ENCODE measurements around the gene ZBTB45. TPM values are rescaled to one million over a fixed set of nuclear protein-coding genes. Genes with fewer than 3 reads are reported as not detected.

ZBTB45 gene
- total RNA-seq, 1 experiment from 2014 or later, result 19.6 TPM

DNA sequence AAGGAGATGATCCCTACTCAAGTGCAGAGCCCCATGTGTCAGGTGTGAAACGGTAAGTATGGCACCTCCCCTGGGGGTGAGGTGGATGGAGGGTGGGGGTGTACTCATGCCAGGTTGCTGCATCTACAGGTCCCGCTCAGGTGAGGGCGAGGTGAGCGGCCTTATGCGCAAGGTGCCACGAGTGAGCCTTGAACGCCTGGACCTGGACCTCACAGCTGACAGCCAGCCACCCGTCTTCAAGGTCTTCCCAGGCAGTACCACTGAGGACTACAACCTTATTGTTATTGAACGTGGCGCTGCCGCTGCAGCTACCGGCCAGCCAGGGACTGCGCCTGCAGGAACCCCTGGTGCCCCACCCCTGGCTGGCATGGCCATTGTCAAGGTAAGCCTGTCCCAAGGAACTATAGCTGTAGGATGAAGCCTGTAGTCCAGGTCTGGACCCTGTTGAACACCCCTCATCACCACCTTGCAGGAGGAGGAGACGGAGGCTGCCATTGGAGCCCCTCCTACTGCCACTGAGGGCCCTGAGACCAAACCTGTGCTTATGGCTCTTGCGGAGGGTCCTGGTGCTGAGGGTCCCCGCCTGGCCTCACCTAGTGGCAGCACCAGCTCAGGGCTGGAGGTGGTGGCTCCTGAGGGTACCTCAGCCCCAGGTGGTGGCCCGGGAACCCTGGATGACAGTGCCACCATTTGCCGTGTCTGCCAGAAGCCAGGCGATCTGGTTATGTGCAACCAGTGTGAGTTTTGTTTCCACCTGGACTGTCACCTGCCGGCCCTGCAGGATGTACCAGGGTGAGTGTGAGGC is 29.5 kb upstream of the ZBTB45 start:
- TF ChIP-seq, protein P1, sequence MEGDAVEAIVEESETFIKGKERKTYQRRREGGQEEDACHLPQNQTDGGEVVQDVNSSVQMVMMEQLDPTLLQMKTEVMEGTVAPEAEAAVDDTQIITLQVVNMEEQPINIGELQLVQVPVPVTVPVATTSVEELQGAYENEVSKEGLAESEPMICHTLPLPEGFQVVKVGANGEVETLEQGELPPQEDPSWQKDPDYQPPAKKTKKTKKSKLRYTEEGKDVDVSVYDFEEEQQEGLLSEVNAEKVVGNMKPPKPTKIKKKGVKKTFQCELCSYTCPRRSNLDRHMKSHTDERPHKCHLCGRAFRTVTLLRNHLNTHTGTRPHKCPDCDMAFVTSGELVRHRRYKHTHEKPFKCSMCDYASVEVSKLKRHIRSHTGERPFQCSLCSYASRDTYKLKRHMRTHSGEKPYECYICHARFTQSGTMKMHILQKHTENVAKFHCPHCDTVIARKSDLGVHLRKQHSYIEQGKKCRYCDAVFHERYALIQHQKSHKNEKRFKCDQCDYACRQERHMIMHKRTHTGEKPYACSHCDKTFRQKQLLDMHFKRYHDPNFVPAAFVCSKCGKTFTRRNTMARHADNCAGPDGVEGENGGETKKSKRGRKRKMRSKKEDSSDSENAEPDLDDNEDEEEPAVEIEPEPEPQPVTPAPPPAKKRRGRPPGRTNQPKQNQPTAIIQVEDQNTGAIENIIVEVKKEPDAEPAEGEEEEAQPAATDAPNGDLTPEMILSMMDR (IDR thresholded peaks at IDR 0.05; ENCODE audit: unreplicated experiment), result no peak
- Mint-ChIP-seq H3K27me3 (ENCODE audit: unreplicated experiment) (no peaks in the 10 kb centered on the region), H3K4me1 (ENCODE audit: low read depth, unreplicated experiment) (peaks cover 26% of the 10 kb centered on the region), H3K36me3 (ENCODE audit: insufficient read depth, unreplicated experiment) (peaks cover 88% of the 10 kb centered on the region), H3K9me3 (ENCODE audit: low read depth, unreplicated experiment) (no peaks in the 10 kb centered on the region), H3K27ac (ENCODE audit: unreplicated experiment) (no peak overlapping the region), H3K4me3 (ENCODE audit: low read depth, unreplicated experiment) (no peak overlapping the region)
- BruUV-seq (replicated peaks), result no TSS peak
- intact Hi-C loops (cut with micrococcal nuclease; ENCODE audit: unreplicated experiment), result no loop called here
- CTCF ChIA-PET, result no interaction called here
- no peak for DNase-seq

DNA sequence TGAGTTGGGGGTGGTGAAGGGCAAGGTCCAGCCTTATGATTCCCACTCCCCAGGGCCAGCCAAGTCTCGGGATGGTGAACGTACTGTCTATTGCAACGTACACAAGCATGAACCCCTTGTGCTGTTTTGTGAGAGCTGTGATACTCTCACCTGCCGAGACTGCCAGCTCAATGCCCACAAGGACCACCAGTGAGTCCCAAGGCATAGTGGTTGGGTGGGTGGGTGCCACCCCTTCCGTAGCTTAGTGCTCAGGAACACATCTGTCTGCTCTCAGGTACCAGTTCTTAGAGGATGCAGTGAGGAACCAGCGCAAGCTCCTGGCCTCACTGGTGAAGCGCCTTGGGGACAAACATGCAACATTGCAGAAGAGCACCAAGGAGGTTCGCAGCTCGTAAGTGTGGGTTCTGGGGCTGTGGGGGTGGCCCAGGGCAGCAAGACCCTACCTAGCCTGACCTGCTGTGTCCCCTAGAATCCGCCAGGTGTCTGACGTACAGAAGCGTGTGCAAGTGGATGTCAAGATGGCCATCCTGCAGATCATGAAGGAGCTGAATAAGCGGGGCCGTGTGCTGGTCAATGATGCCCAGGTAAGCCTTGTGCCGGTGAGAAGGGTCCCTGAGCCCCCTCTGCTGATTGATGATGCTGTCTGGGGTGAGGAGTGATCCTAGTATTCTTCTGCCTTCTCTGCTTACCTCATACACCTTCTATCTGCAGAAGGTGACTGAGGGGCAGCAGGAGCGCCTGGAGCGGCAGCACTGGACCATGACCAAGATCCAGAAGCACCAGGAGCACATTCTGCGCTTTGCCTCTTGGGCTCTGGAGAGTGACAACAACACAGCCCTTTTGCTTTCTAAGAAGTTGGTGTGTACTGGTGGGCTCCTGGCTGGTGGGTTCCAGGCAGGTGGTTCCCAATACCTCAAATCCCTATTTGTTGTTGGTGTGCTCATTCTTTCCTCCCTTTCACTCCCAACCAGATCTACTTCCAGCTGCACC is 28.0 kb upstream of the ZBTB45 start:
- no peak overlapping the region for H3K27ac Mint-ChIP-seq (ENCODE audit: unreplicated experiment)
- DNase-seq, result no peak
- H3K4me3 Mint-ChIP-seq (ENCODE audit: low read depth, unreplicated experiment), result no peak overlapping the region
- TF ChIP-seq, protein P1 (IDR thresholded peaks at IDR 0.05; ENCODE audit: unreplicated experiment), result no peak
- peaks cover 17% of the 10 kb centered on the region for H3K4me1 Mint-ChIP-seq (ENCODE audit: low read depth, unreplicated experiment)
- H3K36me3 Mint-ChIP-seq (ENCODE audit: insufficient read depth, unreplicated experiment), result peaks cover 85% of the 10 kb centered on the region
- intact Hi-C loops (cut with micrococcal nuclease; ENCODE audit: unreplicated experiment), result no loop called here
- BruUV-seq (replicated peaks), result TSS peak; percentile 8
- no peaks in the 10 kb centered on the region for H3K9me3 Mint-ChIP-seq (ENCODE audit: low read depth, unreplicated experiment)
- CTCF ChIA-PET, result no interaction called here
- peaks cover 10% of the 10 kb centered on the region for H3K27me3 Mint-ChIP-seq (ENCODE audit: unreplicated experiment)

DNA sequence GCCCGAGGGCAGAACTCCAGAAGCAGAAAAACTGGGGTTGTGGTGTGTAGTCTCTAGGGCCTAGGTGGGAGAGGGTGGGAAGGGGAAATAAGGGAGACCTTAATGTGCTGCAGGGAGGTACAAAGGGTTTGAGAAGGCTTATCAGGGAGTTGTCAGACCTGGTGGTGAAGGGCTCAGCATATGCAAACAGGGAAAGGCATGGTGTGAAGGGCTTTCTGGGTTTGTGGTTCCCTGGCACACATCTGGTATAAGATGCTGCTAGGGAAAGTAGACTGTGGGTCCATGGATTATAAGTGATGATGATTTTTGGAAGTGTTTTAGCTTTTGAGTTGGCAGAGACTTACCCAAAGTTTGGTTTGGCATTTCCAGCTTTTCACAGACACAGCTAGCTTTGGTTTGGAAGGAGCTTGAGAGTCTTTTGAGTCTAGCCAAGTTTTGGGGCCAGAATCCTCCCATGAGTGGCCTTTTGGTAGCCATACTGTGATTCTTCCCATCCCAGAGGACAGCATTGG is 26.5 kb upstream of the ZBTB45 start:
- CTCF ChIA-PET, result no interaction called here
- TF ChIP-seq, protein P1 (IDR thresholded peaks at IDR 0.05; ENCODE audit: unreplicated experiment), result no peak
- H3K9me3 Mint-ChIP-seq (ENCODE audit: low read depth, unreplicated experiment), result no peaks in the 10 kb centered on the region
- H3K4me3 Mint-ChIP-seq (ENCODE audit: low read depth, unreplicated experiment), result peak overlapping the region; percentile 96
- H3K36me3 Mint-ChIP-seq (ENCODE audit: insufficient read depth, unreplicated experiment), result peaks cover 77% of the 10 kb centered on the region
- peak overlapping the region; percentile 93 for H3K27ac Mint-ChIP-seq (ENCODE audit: unreplicated experiment)
- peaks cover 23% of the 10 kb centered on the region for H3K27me3 Mint-ChIP-seq (ENCODE audit: unreplicated experiment)
- peaks cover 17% of the 10 kb centered on the region for H3K4me1 Mint-ChIP-seq (ENCODE audit: low read depth, unreplicated experiment)
- no TSS peak for BruUV-seq (replicated peaks)
- no peak for DNase-seq
- intact Hi-C loops (cut with micrococcal nuclease; ENCODE audit: unreplicated experiment), result no loop called here

DNA sequence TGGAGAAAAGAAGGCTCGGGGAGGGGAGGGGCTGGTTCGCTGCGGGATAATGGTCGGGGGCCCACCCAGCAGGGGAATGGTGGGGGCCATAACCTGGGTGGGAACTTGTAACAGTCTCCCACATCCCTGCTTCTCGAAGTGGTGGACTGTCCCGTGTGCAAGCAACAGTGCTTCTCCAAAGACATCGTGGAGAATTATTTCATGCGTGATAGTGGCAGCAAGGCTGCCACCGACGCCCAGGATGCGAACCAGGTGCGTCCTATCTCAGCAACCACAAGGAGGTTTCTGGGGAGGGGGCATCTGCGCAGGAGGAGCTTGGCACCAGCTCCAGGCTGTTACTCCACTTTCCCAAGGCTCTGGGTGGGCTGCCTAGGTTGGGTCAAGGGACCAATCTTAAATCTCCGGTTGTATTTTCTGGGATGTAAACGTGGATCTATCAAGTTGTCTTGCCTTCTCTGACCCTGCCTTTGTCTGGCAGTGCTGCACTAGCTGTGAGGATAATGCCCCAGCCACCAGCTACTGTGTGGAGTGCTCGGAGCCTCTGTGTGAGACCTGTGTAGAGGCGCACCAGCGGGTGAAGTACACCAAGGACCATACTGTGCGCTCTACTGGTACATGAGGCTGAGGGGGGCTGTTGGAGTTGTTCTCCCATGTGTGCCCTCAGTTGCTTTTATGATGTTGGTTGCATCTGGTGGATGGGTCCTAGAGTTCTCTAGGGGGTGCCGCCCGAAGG is 25.8 kb upstream of the ZBTB45 start:
- DNase-seq, result no peak
- H3K9me3 Mint-ChIP-seq (ENCODE audit: low read depth, unreplicated experiment), result no peaks in the 10 kb centered on the region
- peaks cover 17% of the 10 kb centered on the region for H3K4me1 Mint-ChIP-seq (ENCODE audit: low read depth, unreplicated experiment)
- TSS peak; percentile 49 for BruUV-seq (replicated peaks)
- peaks cover 71% of the 10 kb centered on the region for H3K36me3 Mint-ChIP-seq (ENCODE audit: insufficient read depth, unreplicated experiment)
- peaks cover 30% of the 10 kb centered on the region for H3K27me3 Mint-ChIP-seq (ENCODE audit: unreplicated experiment)
- intact Hi-C loops (cut with micrococcal nuclease; ENCODE audit: unreplicated experiment), result loop anchor here (2.0 kb wide), 1 partner anchor 27 kb away; the partner anchor contains the start of gene MZF1
- peak overlapping the region; percentile 96 for H3K4me3 Mint-ChIP-seq (ENCODE audit: low read depth, unreplicated experiment)
- H3K27ac Mint-ChIP-seq (ENCODE audit: unreplicated experiment), result peak overlapping the region; percentile 93
- CTCF ChIA-PET, result interaction anchor here (0.6 kb wide), 1 partner anchor 86 kb away, joined by 6 read pairs; no protein-coding TSS in a partner anchor
- TF ChIP-seq, protein P1 (IDR thresholded peaks at IDR 0.05; ENCODE audit: unreplicated experiment), result no peak
